ENCODE results near the gene ACTL9.

DNA sequence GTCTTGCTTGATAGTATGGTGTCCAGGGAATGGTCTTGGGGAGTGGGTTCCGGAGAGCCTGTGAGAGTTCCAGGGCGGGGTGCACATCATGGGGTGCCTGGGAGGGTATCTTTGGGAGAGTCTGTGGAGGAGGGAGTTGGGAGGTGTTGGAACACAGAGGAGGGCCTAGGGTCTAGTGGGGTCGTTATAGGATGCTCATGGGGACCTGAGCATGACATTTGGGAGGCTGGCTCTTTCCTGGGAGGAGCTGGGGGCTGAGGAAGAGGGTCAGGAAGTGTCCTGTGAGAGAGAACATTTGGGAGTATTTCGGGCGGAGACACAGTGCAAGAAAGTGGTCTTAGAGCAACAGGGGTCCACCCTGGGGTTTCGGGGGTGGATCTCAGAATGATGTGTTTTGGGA, 2.7 kb downstream of the ACTL9 start:
- TF ChIP-seq, protein P1, sequence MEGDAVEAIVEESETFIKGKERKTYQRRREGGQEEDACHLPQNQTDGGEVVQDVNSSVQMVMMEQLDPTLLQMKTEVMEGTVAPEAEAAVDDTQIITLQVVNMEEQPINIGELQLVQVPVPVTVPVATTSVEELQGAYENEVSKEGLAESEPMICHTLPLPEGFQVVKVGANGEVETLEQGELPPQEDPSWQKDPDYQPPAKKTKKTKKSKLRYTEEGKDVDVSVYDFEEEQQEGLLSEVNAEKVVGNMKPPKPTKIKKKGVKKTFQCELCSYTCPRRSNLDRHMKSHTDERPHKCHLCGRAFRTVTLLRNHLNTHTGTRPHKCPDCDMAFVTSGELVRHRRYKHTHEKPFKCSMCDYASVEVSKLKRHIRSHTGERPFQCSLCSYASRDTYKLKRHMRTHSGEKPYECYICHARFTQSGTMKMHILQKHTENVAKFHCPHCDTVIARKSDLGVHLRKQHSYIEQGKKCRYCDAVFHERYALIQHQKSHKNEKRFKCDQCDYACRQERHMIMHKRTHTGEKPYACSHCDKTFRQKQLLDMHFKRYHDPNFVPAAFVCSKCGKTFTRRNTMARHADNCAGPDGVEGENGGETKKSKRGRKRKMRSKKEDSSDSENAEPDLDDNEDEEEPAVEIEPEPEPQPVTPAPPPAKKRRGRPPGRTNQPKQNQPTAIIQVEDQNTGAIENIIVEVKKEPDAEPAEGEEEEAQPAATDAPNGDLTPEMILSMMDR (IDR thresholded peaks at IDR 0.05) = no peak
- no peak for TF ChIP-seq POLR2AphosphoS5 (IDR thresholded peaks at IDR 0.05)

All from stomach (tissue), 4 donors.